SK-N-SH (cell line): ENCODE results near the gene MTARC1. TPM values are rescaled to one million over a fixed set of nuclear protein-coding genes. Genes with fewer than 3 reads are reported as not detected.

Experiments
- CTCF ChIA-PET: fragments of 300-600, 350-600 bp; formaldehyde crosslinking; extraction: SDS; loops from one replicate; lab custom pipeline; 2021; lab: Yijun Ruan, JAX
- POLR2A ChIA-PET: fragments of 350-600 bp; sonication (Branson Sonifier 250); formaldehyde crosslinking; extraction: SDS; loops from one replicate; lab custom pipeline; 2020; ENCODE audit warnings: antibody characterized with exemption, inconsistent platforms; lab: Yijun Ruan, JAX
- DNase-seq: peaks from one replicate; pipeline ENCODE4 v3.0.0; 2012
- H2AFZ ChIP-seq: fragments of 200-600 bp; sonication (generic); 2 replicates; pipeline ENCODE4 v1.8.1; 2016; ENCODE audit warnings: antibody characterized with exemption, mild to moderate bottlenecking, low read depth
- H3F3A ChIP-seq: fragments of 200-600 bp; sonication (generic); replicated peaks from 2 replicates; pipeline ENCODE3; 2016; ENCODE audit warnings: antibody characterized with exemption, mild to moderate bottlenecking; ENCODE audit not compliant: insufficient read depth
- H3K27ac ChIP-seq, 2 experiments: fragments of 200-500 bp in 1 of 2; fragments of 200-600 bp in 1 of 2; sonication (Bioruptor generic) in 1 of 2; sonication (generic), shearing (Covaris generic) in 1 of 2; 2 replicates each; pipeline versions ENCODE4 v1.5.1 to v1.6.1; 2014 to 2016; ENCODE audit warnings: low read depth in 2 of 2, inconsistent platforms in 1 of 2, low read length in 1 of 2, mild to moderate bottlenecking in 1 of 2, mixed read lengths in 1 of 2
- H3K27me3 ChIP-seq: fragments of 200-600 bp; sonication (generic), shearing (Covaris generic); 2 replicates; pipeline ENCODE4 v1.6.1; 2016; ENCODE audit warnings: mixed run types; ENCODE audit not compliant: insufficient read depth
- H3K36me3 ChIP-seq, 2 experiments: fragments of 200-500 bp in 1 of 2; fragments of 200-600 bp in 1 of 2; sonication (Bioruptor generic) in 1 of 2; sonication (generic) in 1 of 2; replicated peaks in 1 of 2; 2 replicates each; pipeline versions ENCODE3 to v1.5.1; 2014 to 2016; ENCODE audit warnings: low read length in 1 of 2, mild to moderate bottlenecking in 1 of 2; ENCODE audit not compliant: insufficient read depth in 2 of 2, control insufficient read depth in 1 of 2
- H3K4me1 ChIP-seq, 2 experiments: fragments of 200-500 bp in 1 of 2; fragments of 200-600 bp in 1 of 2; sonication (Bioruptor generic) in 1 of 2; sonication (generic), shearing (Covaris generic) in 1 of 2; 2 replicates each; pipeline versions ENCODE4 v1.5.1 to v1.6.1; 2014 to 2016; ENCODE audit warnings: low read depth in 1 of 2, low read length in 1 of 2, mixed run types in 1 of 2; ENCODE audit not compliant: insufficient read depth in 2 of 2, control insufficient read depth in 1 of 2
- H3K4me2 ChIP-seq: fragments of 200-600 bp; sonication (generic), shearing (Covaris generic); 2 replicates; pipeline ENCODE4 v1.6.1; 2017; ENCODE audit warnings: mixed run types
- H3K4me3 ChIP-seq, 2 experiments: fragments of 200-500 bp in 1 of 2; fragments of 200-600 bp in 1 of 2; sonication (Bioruptor generic) in 1 of 2; sonication (generic), shearing (Covaris generic) in 1 of 2; 2 replicates each; pipeline versions ENCODE4 v1.5.1 to v1.8.1; 2014 to 2016; ENCODE audit warnings: low read depth in 2 of 2, inconsistent platforms in 1 of 2, low read length in 1 of 2, mild to moderate bottlenecking in 1 of 2, mixed read lengths in 1 of 2, moderate library complexity in 1 of 2
- H3K79me2 ChIP-seq: fragments of 200-600 bp; sonication (generic); 2 replicates; pipeline ENCODE4 v1.8.1; 2017; ENCODE audit warnings: mild to moderate bottlenecking; ENCODE audit not compliant: insufficient read depth
- H3K9ac ChIP-seq: fragments of 200-600 bp; sonication (generic); 2 replicates; pipeline ENCODE4 v1.6.1; 2017; ENCODE audit warnings: mixed run types
- H3K9me2 ChIP-seq: fragments of 200-600 bp; sonication (generic); 2 replicates; pipeline ENCODE4 v1.6.1; 2017; ENCODE audit warnings: mixed run types
- H3K9me3 ChIP-seq: fragments of 200-600 bp; sonication (generic); 2 replicates; pipeline ENCODE4 v1.6.1; 2017; ENCODE audit warnings: mixed run types, mild to moderate bottlenecking, moderate library complexity
- H4K20me1 ChIP-seq: fragments of 200-600 bp; sonication (generic); 2 replicates; pipeline ENCODE4 v1.6.1; 2017; ENCODE audit warnings: mild to moderate bottlenecking, mixed run types; ENCODE audit not compliant: insufficient read depth
- RFX5 ChIP-seq: IDR thresholded peaks from 2 replicates; pipeline ENCODE4 v1.6.1; 2012; ENCODE audit warnings: mild to moderate bottlenecking, improper control_type of control experiment, low read length
- WGBS: methylation state at CpG from one replicate; pipeline ENCODE4 v1.1.6; 2017; ENCODE audit warnings: low lambda C conversion rate; 5-methylcytosine and 5-hydroxymethylcytosine counted together
- polyA plus RNA-seq, 3 experiments: library from polyadenylated mRNA; depleted of rRNA; stranded (reverse); fragments of >200 nt; gene quantifications; 2 replicates each; pipeline ENCODE4 v1.2.3, GENCODE V29; 2012
- TF ChIP-seq, protein P1 (sequence below): IDR thresholded peaks from 2 replicates; pipeline ENCODE4; 2012

Gene MTARC1
- polyA plus RNA-seq, 1 of the 3 experiments (the other 2 are of a cell fraction) = 6.1 TPM

DNA sequence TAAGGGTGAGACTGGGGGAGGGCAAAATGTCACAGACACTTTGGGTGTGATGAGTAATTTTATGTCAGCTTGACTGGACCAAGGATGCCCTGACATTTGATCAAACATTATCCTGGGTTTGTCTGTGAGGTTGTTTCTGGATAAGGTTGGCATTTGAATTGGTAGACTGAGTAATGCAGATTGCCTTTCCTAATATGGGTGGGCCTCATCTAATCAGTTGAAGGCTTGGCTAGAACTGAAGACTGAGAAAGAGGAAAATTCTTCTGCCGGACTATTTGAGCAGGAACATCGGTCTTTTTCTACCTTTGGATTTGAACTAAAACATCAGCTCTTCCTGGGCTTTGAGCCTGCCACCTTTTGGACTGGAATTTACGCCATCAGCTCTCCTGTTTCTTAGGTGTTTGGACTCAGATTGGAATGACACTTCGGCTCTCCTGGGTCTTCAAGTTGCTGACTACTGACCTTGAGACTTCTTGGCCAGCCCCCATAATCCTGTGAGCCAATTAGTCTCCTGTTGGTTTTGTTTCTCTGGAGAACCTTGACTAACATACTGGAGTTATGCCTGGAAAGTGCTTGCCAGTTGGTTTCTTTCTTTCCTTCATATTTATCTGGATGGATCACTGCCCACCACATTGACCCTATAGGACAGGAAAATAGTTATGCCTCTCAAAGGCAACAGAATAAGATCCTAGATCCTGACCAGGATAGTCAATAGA lies 47.6 kb downstream of the MTARC1 start:
- Histone ChIP-seq H3K27me3 (no peaks in the 10 kb centered on the region), H3K4me2 (no peak overlapping the region), H3F3A (no peaks in the 10 kb centered on the region), H3K9ac (no peak overlapping the region), H2AFZ (no peak overlapping the region), H3K4me1 (peaks cover 0 to 8% of the 10 kb centered on the region in 2 experiments; a peak in 2 of 4 replicates), H4K20me1 (no peaks in the 10 kb centered on the region), H3K9me3 (no peaks in the 10 kb centered on the region), H3K9me2 (no peaks in the 10 kb centered on the region), H3K36me3 (no peaks in the 10 kb centered on the region), H3K79me2 (no peaks in the 10 kb centered on the region), H3K27ac (peak overlapping the region in 1 of 2 experiments; percentile 50; a peak in 2 of 4 replicates)
- DNase-seq = no peak
- CTCF ChIA-PET = interaction anchor here (1.0 to 2.2 kb wide), 5 partner anchors 11 to 41 kb away, joined by 3 to 6 read pairs (median 3); no protein-coding TSS in a partner anchor
- 70% methylated on average over 4 of the region's 4 CpGs for WGBS
- TF ChIP-seq RFX5 = no peak
- TF ChIP-seq, protein P1, sequence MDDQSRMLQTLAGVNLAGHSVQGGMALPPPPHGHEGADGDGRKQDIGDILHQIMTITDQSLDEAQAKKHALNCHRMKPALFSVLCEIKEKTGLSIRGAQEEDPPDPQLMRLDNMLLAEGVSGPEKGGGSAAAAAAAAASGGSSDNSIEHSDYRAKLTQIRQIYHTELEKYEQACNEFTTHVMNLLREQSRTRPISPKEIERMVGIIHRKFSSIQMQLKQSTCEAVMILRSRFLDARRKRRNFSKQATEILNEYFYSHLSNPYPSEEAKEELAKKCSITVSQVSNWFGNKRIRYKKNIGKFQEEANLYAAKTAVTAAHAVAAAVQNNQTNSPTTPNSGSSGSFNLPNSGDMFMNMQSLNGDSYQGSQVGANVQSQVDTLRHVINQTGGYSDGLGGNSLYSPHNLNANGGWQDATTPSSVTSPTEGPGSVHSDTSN = no peak
- TF ChIP-seq, all 33 proteins: peak for 0
- no peak overlapping the region for H3K4me3 ChIP-seq
- POLR2A ChIA-PET = interaction anchor here (0.8 kb wide), 1 partner anchor 12 kb away, joined by 3 read pairs; no protein-coding TSS in a partner anchor

Other genes starting within 250 kb of the MTARC1 start
- 4.0 and 4.2 TPM in 2 replicates for gene C1orf115, start 96.5 kb upstream of the MTARC1 start, polyA plus RNA-seq (2012; rRNA removed)
- 6.0 and 6.1 TPM in 2 replicates for gene MTARC2, start 38.6 kb upstream of the MTARC1 start, polyA plus RNA-seq (2012; rRNA removed)
- 8.6 and 21.4 TPM in 2 replicates for gene HLX, start 92.5 kb downstream of the MTARC1 start, polyA plus RNA-seq (2012; rRNA removed)